ENCODE measurements around the gene CACNA2D4.

DNA sequence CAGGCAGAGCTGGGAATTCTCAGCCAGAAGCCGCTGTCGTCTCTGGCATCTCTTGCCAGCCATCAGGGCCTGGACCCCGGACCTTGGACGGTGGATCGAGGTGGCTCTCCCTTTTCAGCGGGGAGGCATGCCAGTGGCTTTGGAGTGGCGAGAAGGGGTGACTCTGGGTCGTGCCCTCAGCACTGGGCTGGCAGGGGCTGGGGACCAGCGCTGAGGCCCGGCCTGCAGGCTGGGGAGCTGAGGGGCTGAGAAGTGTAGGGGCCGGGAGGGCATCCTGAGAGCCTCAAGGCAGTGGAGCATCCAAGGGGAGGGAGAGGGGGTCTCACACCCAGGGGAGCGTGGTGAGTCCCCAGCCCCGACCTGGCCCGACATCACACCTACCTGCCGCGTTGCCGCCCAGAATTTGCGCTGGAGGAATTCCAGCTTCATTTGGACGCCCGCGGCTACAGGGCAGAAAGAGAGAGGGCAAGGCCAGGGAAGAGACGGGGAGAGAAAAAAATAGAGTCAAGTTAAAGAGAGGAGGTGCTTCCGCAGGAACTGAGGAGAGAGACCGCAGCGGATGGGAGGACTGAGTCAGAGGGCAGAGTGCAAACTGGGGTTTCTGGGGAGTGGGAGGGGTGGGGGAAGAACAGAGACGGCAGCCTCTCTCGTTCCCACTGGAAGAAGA is 107.0 kb downstream of the CACNA2D4 start:
- TF ChIP-seq EZH2 (IDR thresholded peaks at IDR 0.05; ENCODE audit: insufficient read depth, poor library complexity, severe bottlenecking) (no peak), EZH2phosphoT487 (IDR thresholded peaks at IDR 0.05; ENCODE audit: insufficient read depth, low read depth) (no peak)
